Uterus (tissue), 4 donors: Measurements from ENCODE around the gene TMPRSS6. TPM values are rescaled to one million over a fixed set of nuclear protein-coding genes. Genes with fewer than 3 reads are reported as not detected.
A peak's percentile ranks its signal among the peaks of the same experiment; 100 is the strongest.

Experiments
- DNase-seq, 2 donors: peaks; one replicate each; pipeline ENCODE4 v3.0.0-alpha.2; 2019 to 2020
- H3K27ac ChIP-seq, 2 donors: fragments of 200-600 bp; sonication (generic); 1 replicate in 1 of 2; 2 replicates in 1 of 2; pipeline ENCODE4 v1.5.1; 2016 to 2018
- H3K27me3 ChIP-seq, 2 donors: fragments of 200-600 bp; sonication (generic); one replicate each; pipeline ENCODE4 v1.5.1; 2018 to 2019; ENCODE audit warnings: control low read depth in 1 of 2
- H3K36me3 ChIP-seq, 2 donors: fragments of 200-600 bp; sonication (generic); one replicate each; pipeline ENCODE4 v1.5.1; 2019; ENCODE audit warnings: control low read depth in 1 of 2
- H3K4me1 ChIP-seq, 2 donors: fragments of 200-600 bp; sonication (generic); one replicate each; pipeline ENCODE4 v1.5.1; 2018 to 2019; ENCODE audit warnings: control low read depth in 1 of 2
- H3K4me3 ChIP-seq, 2 donors: fragments of 200-600 bp; sonication (generic); 1 replicate in 1 of 2; 2 replicates in 1 of 2; pipeline ENCODE4 v1.5.1; 2018 to 2019; ENCODE audit warnings: mild to moderate bottlenecking in 1 of 2
- H3K9me3 ChIP-seq, 2 donors: fragments of 200-600 bp; sonication (generic); one replicate each; pipeline ENCODE4 v1.5.1; 2019; ENCODE audit warnings: control low read depth in 1 of 2
- CTCF ChIP-seq, 4 experiments: fragments of 200-600 bp in 2 of 4; fragments of 450-650 bp in 2 of 4; sonication (generic) in 2 of 4; IDR thresholded peaks; one replicate each; pipeline ENCODE4 v1.5.1; 2016 to 2019; ENCODE audit warnings: antibody characterized with exemption in 4 of 4, mild to moderate bottlenecking in 2 of 4, moderate library complexity in 1 of 4
- POLR2A ChIP-seq, 2 donors: fragments of 450-650 bp; IDR thresholded peaks; one replicate each; pipeline ENCODE4 v1.6.1; 2016; ENCODE audit warnings: antibody characterized with exemption in 2 of 2, mild to moderate bottlenecking in 1 of 2, moderate library complexity in 1 of 2
- intact Hi-C: fragments of 100-400 bp; cut with DNase I; formaldehyde crosslinking; loops from one replicate; pipeline ENCODE4 v1.15.1; 2023; ENCODE audit warnings: low total_unique reads
- total RNA-seq, 4 donors: library from RNA; depleted of rRNA in 3 of 4; stranded (reverse); fragments of >200 nt in 3 of 4; gene quantifications; one replicate each; pipeline versions ENCODE4 v1.1.0 to v1.2.4, GENCODE V29; 2014 to 2023
- donor health status: DM: yes; HTN: yes; CAD: no.

TMPRSS6 gene
- total RNA-seq, 4 donors from 2014 or later, result not detected

GRCh38 chr22:37016134-37016910 lies 93.2 kb downstream of the TMPRSS6 start:
- DNase-seq, result peak in 1 of 2 donors; percentile 45
- TF ChIP-seq CTCF (IDR thresholded peaks at IDR 0.05) (no peak), POLR2A (IDR thresholded peaks at IDR 0.05) (no peak)
- H3K9me3 ChIP-seq, result no peaks in the 10 kb centered on the region
- peak overlapping the region; percentile 1 to 31 for H3K27ac ChIP-seq
- peaks cover 3 to 12% of the 10 kb centered on the region in 2 donors for H3K4me1 ChIP-seq
- intact Hi-C loops, result no loop called here
- no peak overlapping the region for H3K4me3 ChIP-seq
- no peaks in the 10 kb centered on the region for H3K36me3 ChIP-seq
- H3K27me3 ChIP-seq, result no peaks in the 10 kb centered on the region

DNA sequence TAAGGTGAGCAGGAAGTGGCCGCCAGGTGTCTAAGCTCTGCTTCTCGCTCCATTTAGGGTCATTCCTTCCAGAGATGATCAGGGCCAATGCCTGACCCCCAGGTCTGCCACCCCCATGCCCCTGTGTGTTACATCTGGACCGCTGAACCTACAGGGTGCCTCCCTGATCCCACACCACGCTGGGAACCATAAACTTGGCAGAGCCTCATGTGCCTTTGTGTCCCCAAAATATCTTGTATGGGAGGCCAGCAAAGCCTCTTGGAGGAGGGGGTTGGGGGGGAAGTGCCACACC lies 94.0 kb downstream of the TMPRSS6 start:
- TF ChIP-seq CTCF (IDR thresholded peaks at IDR 0.05) (no peak), POLR2A (IDR thresholded peaks at IDR 0.05) (no peak)
- Histone ChIP-seq H3K4me3 (no peak overlapping the region), H3K4me1 (peaks cover 3 to 7% of the 10 kb centered on the region in 2 donors), H3K9me3 (no peaks in the 10 kb centered on the region), H3K27ac (no peak overlapping the region), H3K27me3 (no peaks in the 10 kb centered on the region), H3K36me3 (no peaks in the 10 kb centered on the region)
- intact Hi-C loops, result no loop called here
- DNase-seq, result no peak

Other genes with a start within 250 kb of the TMPRSS6 start
- 10 to 100 TPM in 1 of 4 donors, 1 to 10 TPM in 3; 1.8 to 21.2 (median 6.3) TPM for gene NCF4, start 248.7 kb downstream of the TMPRSS6 start, total RNA-seq
- 1 to 10 TPM; 3.1 to 7.4 (median 3.5) TPM for gene CSF2RB, start 196.1 kb downstream of the TMPRSS6 start, total RNA-seq
- gene TST, start 90.3 kb downstream of the TMPRSS6 start, total RNA-seq, result 10 to 100 TPM; 19.6 to 36.8 (median 25.1) TPM
- gene MPST, start 90.0 kb downstream of the TMPRSS6 start, total RNA-seq, result 100 to 1,000 TPM in 2 of 4 donors, 10 to 100 TPM in 2; 37.1 to 152 (median 84.1) TPM
- gene KCTD17, start 58.0 kb downstream of the TMPRSS6 start, total RNA-seq, result 10 to 100 TPM in 2 of 4 donors, 1 to 10 TPM in 1, under 1 TPM in 1; 0.59 to 31.7 (median 15.4) TPM
- gene IL2RB, start 40.2 kb upstream of the TMPRSS6 start, total RNA-seq, result 1 to 10 TPM in 1 of 4 donors, under 1 TPM in 1, not detected in 2; 0.48 to 1.6 TPM
- gene C1QTNF6, start 78.5 kb upstream of the TMPRSS6 start, total RNA-seq, result 10 to 100 TPM in 1 of 4 donors, 1 to 10 TPM in 2, under 1 TPM in 1; 0.29 to 16.0 (median 3.1) TPM
- gene SSTR3, start 102.8 kb upstream of the TMPRSS6 start, total RNA-seq, result 1 to 10 TPM in 2 of 4 donors, under 1 TPM in 1, not detected in 1; under 0.01 to 5.8 (median 3.1) TPM
- 1 to 10 TPM; 2.4 to 6.7 (median 4.5) TPM for gene RAC2, start 134.6 kb upstream of the TMPRSS6 start, total RNA-seq
- 10 to 100 TPM in 1 of 4 donors, 1 to 10 TPM in 3; 3.8 to 12.2 (median 5.9) TPM for gene CYTH4, start 172.8 kb upstream of the TMPRSS6 start, total RNA-seq